Activated T-cell treated with anti-CD3 and anti-CD28 coated beads, Interleukin-2, amount 50 U/mL, for 72 hours (primary cell): Measurements from ENCODE around the gene E2F2. TPM values are rescaled to one million over a fixed set of nuclear protein-coding genes. Genes with fewer than 3 reads are reported as not detected.

Experiments used
- ATAC-seq, 2 donors: fragments of 150-1000 bp; cut with Tn5 transposase; replicated peaks in 1 of 2; 2 replicates each; pipeline ENCODE4 v1.10.0; 2021; ENCODE audit warnings: moderate library complexity in 2 of 2, mild to moderate bottlenecking in 1 of 2
- DNase-seq, 2 donors: peaks; one replicate each; pipeline ENCODE4 v3.0.0; 2021 to 2022; ENCODE audit warnings: mixed read lengths in 1 of 2
- H3K27ac Mint-ChIP-seq: one replicate; pipeline ENCODE4 v1.8.0; 2022; ENCODE audit warnings: mild to moderate bottlenecking, moderate library complexity, mixed read lengths
- H3K27me3 Mint-ChIP-seq: one replicate; pipeline ENCODE4 v1.8.0; 2022; ENCODE audit warnings: low read depth, mixed read lengths
- H3K36me3 Mint-ChIP-seq, 2 donors: one replicate each; pipeline ENCODE4 v1.8.0; 2022; ENCODE audit warnings: mixed read lengths in 2 of 2, mild to moderate bottlenecking in 1 of 2; ENCODE audit not compliant: insufficient read depth in 2 of 2
- H3K4me1 Mint-ChIP-seq: one replicate; pipeline ENCODE4 v1.8.0; 2022; ENCODE audit warnings: low read depth, mixed read lengths
- H3K4me3 Mint-ChIP-seq, 2 donors: one replicate each; pipeline ENCODE4 v1.8.0; 2022; ENCODE audit warnings: mild to moderate bottlenecking in 2 of 2, mixed read lengths in 2 of 2, moderate library complexity in 2 of 2
- H3K9me3 Mint-ChIP-seq, 2 donors: one replicate each; pipeline ENCODE4 v1.8.0; 2022; ENCODE audit warnings: mixed read lengths in 2 of 2
- total RNA-seq, 2 donors: library from RNA; stranded (reverse); gene quantifications; one replicate each; pipeline ENCODE4 v1.2.3, GENCODE V29; 2022

E2F2 gene
- total RNA-seq, 2 donors from 2014 or later = 19.9 to 24.7 TPM

- Mint-ChIP-seq H3K4me3 (peak overlapping the region; percentile 92 to 97), H3K4me1 (peaks cover 63% of the 10 kb centered on the region), H3K9me3 (no peaks in the 10 kb centered on the region), H3K27me3 (peaks cover 6% of the 10 kb centered on the region), H3K27ac (peak overlapping the region; percentile 98), H3K36me3 (peaks cover 1% of the 10 kb centered on the region in 2 donors)
- DNase-seq (no peak), ATAC-seq (no peak)
Measured at GRCh38 chr1:23531562-23532094, 595 bp upstream of the E2F2 start.

- Mint-ChIP-seq H3K4me1 (peaks cover 77% of the 10 kb centered on the region), H3K36me3 (peaks cover 1 to 3% of the 10 kb centered on the region in 2 donors)
- peak; percentile 21 to 25 for ATAC-seq
Measured at GRCh38 chr1:23530087-23530746, 816 bp downstream of the E2F2 start.

GRCh38 chr1:23529146-23530086 lies 1.6 kb downstream of the E2F2 start:
- Mint-ChIP-seq H3K36me3 (peaks cover 1 to 3% of the 10 kb centered on the region in 2 donors), H3K4me3 (peak overlapping the region; percentile 85 to 91), H3K9me3 (no peaks in the 10 kb centered on the region), H3K27ac (peak overlapping the region; percentile 13), H3K27me3 (peaks cover 6% of the 10 kb centered on the region), H3K4me1 (peaks cover 82% of the 10 kb centered on the region)
- DNase-seq = no peak
- ATAC-seq = no peak

More at GRCh38 chr1:23530087-23530746, 816 bp downstream of the E2F2 start:
- H3K27ac Mint-ChIP-seq = no peak overlapping the region
- DNase-seq = peak; percentile 48 to 53
- no peaks in the 10 kb centered on the region for H3K9me3 Mint-ChIP-seq
- peak overlapping the region; percentile 85 to 91 for H3K4me3 Mint-ChIP-seq
- H3K27me3 Mint-ChIP-seq = peaks cover 6% of the 10 kb centered on the region

- peak overlapping the region; percentile 13 for H3K27ac Mint-ChIP-seq
- H3K4me3 Mint-ChIP-seq = peak overlapping the region; percentile 85 to 91
- ATAC-seq = peak; percentile 72 to 76
- peaks cover 78% of the 10 kb centered on the region for H3K4me1 Mint-ChIP-seq
- peak; percentile 85 to 88 for DNase-seq
- H3K27me3 Mint-ChIP-seq = peaks cover 6% of the 10 kb centered on the region
- peaks cover 1 to 5% of the 10 kb centered on the region in 2 donors for H3K36me3 Mint-ChIP-seq
- H3K9me3 Mint-ChIP-seq = no peaks in the 10 kb centered on the region
Measured at GRCh38 chr1:23528250-23528978, 2.6 kb downstream of the E2F2 start.

GRCh38 chr1:23527900-23528249 lies 3.2 kb downstream of the E2F2 start:
- Mint-ChIP-seq H3K27me3 (peaks cover 3% of the 10 kb centered on the region), H3K27ac (no peak overlapping the region), H3K4me1 (peaks cover 78% of the 10 kb centered on the region)

GRCh38 chr1:23527366-23527765 lies 3.7 kb downstream of the E2F2 start:
- no peaks in the 10 kb centered on the region for H3K27me3 Mint-ChIP-seq
- ATAC-seq = no peak
- DNase-seq = no peak
- H3K27ac Mint-ChIP-seq = no peak overlapping the region
- H3K9me3 Mint-ChIP-seq = no peaks in the 10 kb centered on the region
- H3K4me1 Mint-ChIP-seq = peaks cover 79% of the 10 kb centered on the region
- peaks cover 1 to 5% of the 10 kb centered on the region in 2 donors for H3K36me3 Mint-ChIP-seq
- H3K4me3 Mint-ChIP-seq = peak overlapping the region; percentile 85 to 91

More at GRCh38 chr1:23527900-23528249, 3.2 kb downstream of the E2F2 start:
- ATAC-seq (peak; percentile 4 to 5), DNase-seq (no peak)
- no peaks in the 10 kb centered on the region for H3K9me3 Mint-ChIP-seq
- peak overlapping the region; percentile 85 to 91 for H3K4me3 Mint-ChIP-seq
- H3K36me3 Mint-ChIP-seq = peaks cover 1 to 5% of the 10 kb centered on the region in 2 donors

- H3K27me3 Mint-ChIP-seq = no peaks in the 10 kb centered on the region
Measured at GRCh38 chr1:23526329-23527041, 4.5 kb downstream of the E2F2 start.

GRCh38 chr1:23525558-23526250 lies 5.3 kb downstream of the E2F2 start:
- peaks cover 79% of the 10 kb centered on the region for H3K4me1 Mint-ChIP-seq
- H3K9me3 Mint-ChIP-seq = no peaks in the 10 kb centered on the region
- peak overlapping the region; percentile 16 for H3K27ac Mint-ChIP-seq
- H3K36me3 Mint-ChIP-seq = peaks cover 3 to 11% of the 10 kb centered on the region in 2 donors
- peak overlapping the region; percentile 60 to 77 for H3K4me3 Mint-ChIP-seq
- H3K27me3 Mint-ChIP-seq = no peaks in the 10 kb centered on the region
- DNase-seq (no peak), ATAC-seq (no peak)

More at GRCh38 chr1:23526329-23527041, 4.5 kb downstream of the E2F2 start:
- Mint-ChIP-seq H3K4me3 (peak overlapping the region; percentile 60 to 77), H3K9me3 (no peaks in the 10 kb centered on the region), H3K27ac (peak overlapping the region; percentile 14), H3K36me3 (peaks cover 4 to 11% of the 10 kb centered on the region in 2 donors), H3K4me1 (peaks cover 84% of the 10 kb centered on the region)
- ATAC-seq (no peak), DNase-seq (no peak)

- Mint-ChIP-seq H3K27me3 (no peaks in the 10 kb centered on the region), H3K36me3 (peaks cover 3 to 11% of the 10 kb centered on the region in 2 donors), H3K4me3 (peak overlapping the region; percentile 34 to 77), H3K4me1 (peaks cover 77% of the 10 kb centered on the region), H3K9me3 (no peaks in the 10 kb centered on the region), H3K27ac (no peak overlapping the region)
- peak in 1 of 2 donors; percentile 21 for ATAC-seq
- DNase-seq = peak; percentile 26 to 40
Measured at GRCh38 chr1:23524716-23525401, 6.2 kb downstream of the E2F2 start.

- Mint-ChIP-seq H3K27me3 (no peaks in the 10 kb centered on the region), H3K9me3 (no peaks in the 10 kb centered on the region), H3K27ac (no peak overlapping the region), H3K4me1 (peaks cover 70% of the 10 kb centered on the region), H3K36me3 (peaks cover 3 to 13% of the 10 kb centered on the region in 2 donors), H3K4me3 (no peak overlapping the region)
- no peak for DNase-seq
- ATAC-seq = no peak
Measured at GRCh38 chr1:23524163-23524562, 6.9 kb downstream of the E2F2 start.

GRCh38 chr1:23522244-23522982 lies 8.6 kb downstream of the E2F2 start:
- Mint-ChIP-seq H3K4me3 (no peak overlapping the region), H3K27me3 (no peaks in the 10 kb centered on the region), H3K9me3 (no peaks in the 10 kb centered on the region), H3K27ac (no peak overlapping the region), H3K36me3 (peaks cover 6 to 20% of the 10 kb centered on the region in 2 donors), H3K4me1 (peaks cover 52% of the 10 kb centered on the region)
- peak; percentile 74 to 76 for ATAC-seq
- DNase-seq = peak in 1 of 2 donors; percentile 23
